Neural progenitor cell (in vitro differentiated cells): ENCODE results near the gene IQCF5.

Source experiments
- CTCF ChIP-seq: fragments of 200-600 bp; sonication (generic); IDR thresholded peaks from 2 replicates; pipeline ENCODE4 v1.5.1; 2017; ENCODE audit warnings: antibody characterized with exemption, mild to moderate bottlenecking
- EZH2phosphoT487 ChIP-seq: fragments of 200-600 bp; sonication (generic); IDR thresholded peaks from 2 replicates; pipeline ENCODE4 v1.6.1; 2017; ENCODE audit warnings: antibody characterized with exemption

GRCh38 chr3:51874889-51875288 lies 512 bp downstream of the IQCF5 start:
- no peak for TF ChIP-seq EZH2phosphoT487
- TF ChIP-seq CTCF: no peak
